GM19372 (cell line): ENCODE data around the gene DTNA.

ENCODE experiments used
- ATAC-seq: cut with Tn5 transposase; IDR thresholded peaks from one replicate; pipeline ENCODE4 v1.9.1; 2021; ENCODE audit warnings: mild to moderate bottlenecking, low read depth, moderate library complexity; ENCODE audit not compliant: unreplicated experiment

Gene DTNA

DNA sequence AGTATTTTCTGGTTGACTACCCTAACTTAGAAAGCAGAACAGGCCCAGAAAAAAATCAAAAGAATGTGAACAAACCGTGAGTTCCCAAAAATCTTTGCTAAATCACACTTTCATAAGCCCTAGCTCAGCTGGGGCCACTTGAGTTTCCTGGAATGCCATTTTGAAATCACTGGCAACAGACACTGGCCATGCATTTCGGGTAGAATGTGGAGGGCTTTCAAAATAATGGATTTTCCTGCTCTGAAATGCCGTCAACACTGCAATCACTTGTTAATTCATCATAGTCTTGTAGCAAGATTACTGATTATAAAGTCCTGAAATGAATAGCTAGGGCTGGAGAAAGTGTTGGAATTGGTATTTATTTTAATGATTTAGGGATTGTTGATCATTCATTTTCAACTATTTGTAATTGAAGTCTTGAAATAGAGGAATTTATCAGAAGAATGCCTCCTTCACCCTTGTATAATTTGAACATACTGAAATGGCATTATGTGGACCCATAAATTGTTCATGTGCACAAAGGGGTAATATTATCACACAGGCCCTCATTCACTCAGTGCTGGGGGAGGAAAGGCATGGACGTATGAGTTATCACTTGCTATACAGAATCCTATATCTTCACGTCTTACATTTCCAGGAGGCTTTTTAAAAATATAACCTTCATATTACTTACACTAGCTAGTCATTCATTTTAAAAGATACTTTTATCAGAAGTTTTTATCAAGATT lies 134.8 kb downstream of the DTNA start:
- ATAC-seq = no peak

DNA sequence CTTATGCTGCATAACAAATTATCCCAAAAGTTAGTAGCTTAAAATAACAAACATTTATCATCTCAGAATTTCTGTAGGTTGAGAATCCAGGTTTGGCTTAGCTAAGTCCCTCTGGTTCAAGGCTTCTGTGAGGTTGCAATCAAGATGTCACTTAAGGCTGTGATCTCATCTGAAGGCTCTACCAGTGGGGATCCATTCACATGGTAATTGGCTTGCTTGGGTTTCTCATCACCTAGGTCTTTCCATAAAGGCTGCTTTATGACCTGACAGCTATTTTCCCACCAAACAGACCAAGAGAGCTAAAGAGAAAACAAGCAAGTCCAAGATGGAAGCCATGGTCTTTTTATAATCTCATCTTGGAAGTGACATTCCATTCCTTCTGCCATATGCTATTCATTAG lies 137.3 kb downstream of the DTNA start:
- no peak for ATAC-seq

DNA sequence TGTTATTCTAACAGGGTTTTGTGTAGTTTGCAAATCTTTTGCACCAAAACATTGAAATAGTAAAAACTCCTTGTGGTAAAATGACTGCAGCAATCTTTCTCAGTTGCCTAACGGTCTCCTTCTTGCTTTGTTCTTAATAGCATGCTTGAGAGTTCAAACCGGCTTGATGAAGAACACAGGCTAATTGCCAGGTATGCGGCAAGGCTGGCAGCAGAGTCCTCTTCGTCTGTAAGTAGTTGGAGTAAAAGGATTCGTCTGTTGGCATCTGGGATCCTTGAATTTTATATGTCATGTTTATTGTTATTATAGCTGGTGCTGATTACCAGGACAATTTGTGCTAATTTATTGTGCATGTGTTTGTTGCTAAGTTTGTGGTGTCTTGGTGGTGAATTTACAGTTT lies 138.1 kb downstream of the DTNA start:
- no peak for ATAC-seq

DNA sequence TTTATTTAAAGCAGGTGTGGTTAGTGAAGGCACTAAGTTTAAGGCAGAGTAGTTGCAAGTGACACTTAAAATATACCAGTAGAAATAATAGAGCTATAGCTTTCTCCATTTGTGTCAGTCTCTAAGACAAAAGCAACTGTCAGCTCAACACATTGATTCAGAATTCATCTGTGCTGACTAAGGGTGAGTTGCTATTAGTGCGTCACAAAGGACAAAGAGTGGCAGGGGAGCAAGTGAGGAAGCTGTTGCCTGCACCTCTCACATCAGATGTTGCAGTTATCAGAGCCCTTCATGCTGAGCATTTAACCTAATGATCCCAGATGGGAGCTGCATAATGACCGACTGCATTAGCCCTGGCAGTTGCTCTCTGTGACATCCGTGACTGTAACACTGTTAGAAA lies 138.6 kb downstream of the DTNA start:
- no peak for ATAC-seq

DNA sequence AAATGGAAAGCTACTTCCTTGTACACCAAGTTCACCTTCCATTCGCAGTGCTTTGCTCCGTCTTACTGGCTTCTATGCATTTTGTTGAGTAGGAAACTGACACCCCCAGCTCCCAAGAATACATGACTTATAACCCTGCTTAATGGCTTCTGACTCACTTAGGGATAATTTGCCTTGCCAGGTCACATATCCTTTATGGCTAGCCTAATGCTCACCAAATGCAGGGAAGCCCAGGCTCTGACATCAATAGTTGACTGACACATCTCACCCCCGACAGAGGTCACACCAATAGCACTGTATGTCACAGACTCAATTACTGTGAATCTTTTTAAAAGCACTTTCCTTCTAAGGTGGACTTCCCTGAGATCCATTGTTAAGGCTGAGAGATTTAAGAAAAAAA lies 147.2 kb downstream of the DTNA start:
- ATAC-seq = no peak

DNA sequence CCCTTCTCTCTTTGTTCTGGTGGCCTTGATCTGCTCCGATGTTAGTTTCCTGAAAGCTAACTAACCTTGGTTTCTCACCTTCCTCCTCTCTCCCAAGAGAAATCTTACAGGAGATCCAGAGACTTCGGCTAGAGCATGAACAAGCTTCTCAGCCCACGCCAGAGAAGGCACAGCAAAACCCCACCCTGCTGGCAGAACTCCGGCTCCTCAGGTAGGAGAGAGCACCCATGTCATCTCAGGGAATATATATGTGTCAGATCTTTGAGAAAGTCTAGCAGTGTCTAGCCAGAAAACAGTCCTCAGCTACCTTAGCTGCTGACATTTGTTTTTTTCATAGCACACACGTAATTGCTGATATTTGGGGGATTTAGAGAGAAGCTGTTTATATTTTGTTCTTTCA lies 148.1 kb downstream of the DTNA start:
- no peak for ATAC-seq

DNA sequence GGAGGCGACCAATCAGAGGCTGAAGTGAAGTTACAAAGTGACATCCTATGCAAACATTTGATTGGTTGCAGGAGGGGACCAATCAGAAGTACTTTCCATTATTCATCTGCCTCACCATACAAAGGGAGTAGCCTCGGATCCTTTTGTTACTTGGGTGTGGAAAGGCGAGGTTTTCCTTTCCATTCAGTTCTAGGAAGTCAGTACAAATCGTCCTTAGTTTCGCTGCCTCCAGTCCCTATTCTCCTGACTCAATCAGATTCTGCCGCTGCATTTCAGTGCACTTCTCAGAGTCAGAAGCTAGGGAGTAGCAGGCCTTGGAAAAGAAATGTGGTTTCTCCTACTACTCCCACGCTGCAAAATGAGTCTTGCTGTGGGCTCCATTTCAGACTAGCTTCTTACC lies 149.4 kb downstream of the DTNA start:
- ATAC-seq = no peak

DNA sequence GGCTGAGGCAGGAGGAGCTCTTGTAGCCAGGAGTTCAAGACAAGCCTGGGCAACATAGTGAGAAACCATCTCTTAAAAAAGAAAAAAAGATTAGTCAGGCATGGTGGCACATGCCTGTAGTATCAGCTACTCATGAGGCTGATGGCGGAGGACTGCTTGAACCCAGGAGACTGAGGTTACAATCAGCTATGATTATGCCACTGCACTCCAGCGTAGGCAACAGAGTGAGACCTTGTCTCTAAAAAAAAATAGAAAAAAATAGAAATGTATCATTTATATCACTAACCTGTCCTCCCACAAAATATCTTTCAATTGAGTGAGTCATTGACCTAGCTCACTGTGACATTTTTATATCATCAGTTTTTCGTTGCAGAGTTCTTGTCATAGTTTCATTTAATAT lies 152.5 kb downstream of the DTNA start:
- no peak for ATAC-seq

DNA sequence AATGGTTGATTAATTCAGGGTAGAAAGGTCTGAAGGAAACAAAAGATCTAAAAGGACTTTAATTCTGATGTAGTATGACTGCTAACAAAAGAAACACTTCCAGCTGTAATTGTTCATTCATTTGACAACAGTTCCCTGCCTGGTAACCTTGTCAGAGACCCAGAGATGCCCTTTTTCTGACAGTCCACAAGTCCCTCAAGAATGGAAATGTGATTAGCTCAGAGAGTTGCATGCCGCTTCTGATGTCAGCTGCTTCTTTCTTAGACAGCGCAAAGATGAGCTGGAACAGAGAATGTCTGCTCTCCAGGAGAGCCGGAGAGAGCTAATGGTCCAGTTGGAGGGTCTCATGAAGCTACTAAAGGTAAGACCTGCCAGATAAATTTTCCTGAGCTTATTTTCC lies 153.6 kb downstream of the DTNA start:
- no peak for ATAC-seq

DNA sequence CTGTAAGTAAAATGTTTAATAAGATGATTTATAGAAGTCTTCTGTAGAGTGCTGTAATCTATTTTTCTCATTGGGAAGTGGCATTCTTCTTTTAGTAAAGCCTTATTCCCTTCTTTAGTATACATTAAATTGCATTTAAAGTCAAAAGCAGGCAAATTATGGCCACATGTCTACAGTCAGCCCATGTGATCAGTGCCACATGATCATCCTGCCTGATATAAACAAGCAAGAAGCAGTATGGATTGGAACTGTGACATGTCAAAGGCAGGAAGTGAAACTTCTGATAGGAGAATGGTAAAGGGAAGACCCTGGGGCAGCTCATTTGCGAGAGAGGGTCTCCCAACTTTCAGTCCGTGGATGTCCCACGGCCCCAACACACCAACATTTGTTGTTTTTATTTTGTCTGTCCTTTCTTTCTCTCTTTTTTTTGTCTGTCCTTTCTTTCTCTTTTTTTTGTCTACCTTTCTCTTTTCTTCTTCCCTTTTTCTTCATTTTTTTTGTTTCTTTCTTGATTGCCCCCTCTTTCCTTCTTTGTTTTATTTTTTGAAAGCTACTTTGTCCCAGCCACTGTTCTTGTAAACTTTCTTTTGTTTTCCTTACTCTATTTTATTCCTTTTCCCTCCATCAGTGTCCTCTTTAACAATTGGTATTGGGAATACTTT lies 154.9 kb downstream of the DTNA start:
- ATAC-seq = no peak

DNA sequence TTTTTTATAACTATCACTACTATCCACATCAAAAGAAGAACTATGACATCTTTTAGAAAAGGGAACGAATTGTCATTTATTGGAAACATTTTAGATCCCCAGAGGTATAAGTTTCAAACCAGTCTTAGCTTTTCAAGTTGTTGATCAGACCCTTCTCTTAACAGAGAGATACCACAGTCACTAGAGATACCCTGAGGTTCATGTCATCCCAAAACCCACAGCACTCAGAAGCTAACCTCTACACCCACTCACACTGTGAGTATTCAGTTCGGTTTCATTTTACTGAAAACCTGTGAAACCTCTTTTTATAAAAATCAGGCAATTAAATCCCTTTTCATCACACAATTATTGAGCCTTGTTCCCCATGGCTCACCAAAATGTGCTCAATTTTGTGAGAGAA lies 156.2 kb downstream of the DTNA start:
- no peak for ATAC-seq

DNA sequence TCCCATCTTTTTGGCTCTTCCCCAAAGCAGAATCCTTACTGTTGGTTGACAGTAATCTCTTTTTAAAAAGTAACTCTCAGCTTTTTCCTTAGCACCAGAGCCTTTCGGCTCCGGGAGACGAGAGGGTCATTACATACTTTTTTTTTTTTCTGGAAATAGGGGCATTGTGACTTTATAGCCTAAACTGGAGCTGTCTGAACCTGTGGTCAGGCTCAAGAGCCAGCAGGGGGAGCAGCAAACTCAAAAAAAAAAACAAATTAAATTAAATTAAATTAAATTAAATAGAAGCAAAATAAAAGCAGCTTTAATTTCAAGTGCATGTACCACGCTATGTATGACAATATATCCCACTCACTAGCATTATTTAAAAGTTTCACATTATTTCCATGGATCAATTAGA lies 156.6 kb downstream of the DTNA start:
- ATAC-seq = no peak

DNA sequence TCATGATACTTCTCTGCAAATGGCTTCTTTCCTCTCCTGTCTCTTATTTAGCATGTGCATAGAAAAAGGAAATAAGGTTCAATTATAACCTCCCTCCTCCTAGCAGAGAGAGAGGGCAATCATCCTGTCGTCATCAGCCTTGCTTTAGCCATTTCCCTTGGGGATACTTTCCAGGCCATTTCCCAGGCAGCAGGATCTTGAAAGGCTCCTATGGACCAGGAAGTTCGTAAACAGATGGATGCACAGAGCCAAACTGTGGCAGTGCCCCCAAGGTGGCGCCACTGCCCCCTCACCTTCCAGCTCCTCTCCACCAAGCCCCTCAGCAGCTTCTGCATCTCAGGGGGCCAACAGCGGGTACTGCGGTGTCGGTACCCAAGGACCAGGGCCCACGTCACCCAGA lies 157.4 kb downstream of the DTNA start:
- no peak for ATAC-seq

DNA sequence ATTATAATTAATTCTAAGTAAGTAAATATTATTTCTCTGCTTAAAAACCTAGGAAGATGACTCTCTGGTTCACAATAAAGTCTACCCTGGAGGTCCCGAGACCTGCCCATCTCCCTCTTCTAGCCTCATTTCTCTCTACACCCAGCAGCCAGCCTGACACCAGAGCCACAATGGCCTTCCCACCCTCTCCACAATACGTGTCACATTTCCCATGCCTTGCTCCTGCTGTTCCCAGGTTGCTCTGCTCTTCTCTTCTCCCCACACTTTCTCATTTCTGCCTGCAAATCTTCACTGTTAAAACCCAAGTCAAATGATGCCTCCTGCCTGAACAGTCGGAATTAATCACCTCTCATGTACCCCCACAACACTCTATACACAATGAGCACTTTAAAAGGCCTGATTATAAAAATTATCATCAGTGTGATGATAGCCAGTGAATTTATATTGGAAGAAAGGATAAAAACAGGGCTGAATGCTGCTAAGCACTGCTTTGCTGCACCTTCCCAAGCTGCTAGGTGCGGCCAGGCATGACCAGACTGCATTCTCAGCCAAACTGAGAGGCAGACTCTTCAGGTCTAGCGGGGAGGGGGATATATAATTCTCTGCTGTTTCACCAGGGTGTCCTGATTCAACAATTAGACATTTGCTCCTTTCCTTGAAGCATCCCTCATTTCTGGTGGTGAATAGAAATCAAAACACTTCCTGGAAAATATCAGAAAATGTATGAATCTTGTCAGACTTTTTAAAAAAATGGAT lies 160.6 kb downstream of the DTNA start:
- no peak for ATAC-seq

DNA sequence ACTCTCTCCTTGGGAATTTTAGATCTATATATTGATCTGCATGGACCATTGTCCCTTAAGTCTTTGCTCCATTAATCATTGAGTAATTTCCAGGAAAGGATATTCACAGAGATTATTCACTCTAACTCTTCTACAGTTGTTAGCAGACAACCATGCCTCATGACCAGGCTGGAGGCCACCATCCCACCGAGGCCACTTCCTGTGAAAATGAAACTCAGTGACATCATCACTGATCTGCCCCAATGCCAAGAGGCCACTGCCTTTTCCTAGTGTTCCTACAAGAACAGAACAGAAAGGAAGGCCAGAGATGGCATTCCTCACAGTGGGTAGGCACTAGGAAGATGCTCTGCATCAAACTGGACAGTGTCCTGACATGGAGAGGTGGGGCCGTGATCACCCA lies 161.3 kb downstream of the DTNA start:
- ATAC-seq = no peak

DNA sequence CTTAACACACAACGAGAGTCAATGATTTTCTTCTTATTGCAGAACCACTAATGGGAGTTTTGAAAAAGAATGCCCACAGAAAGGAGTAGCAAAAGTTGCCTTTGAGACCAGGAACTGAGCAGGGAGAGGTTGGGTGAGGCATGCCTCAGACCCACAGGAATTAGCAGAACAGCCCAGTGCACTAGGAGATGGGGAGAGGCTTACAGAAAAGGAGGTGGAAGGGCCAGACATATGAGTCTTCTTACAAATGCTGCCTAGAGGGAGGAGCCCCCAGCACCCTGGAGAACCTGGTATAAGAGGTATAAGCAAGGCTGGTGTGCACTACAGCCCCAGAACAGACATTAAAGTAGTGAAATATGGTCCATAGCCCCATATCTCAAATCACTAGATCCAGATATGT lies 162.0 kb downstream of the DTNA start:
- no peak for ATAC-seq

DNA sequence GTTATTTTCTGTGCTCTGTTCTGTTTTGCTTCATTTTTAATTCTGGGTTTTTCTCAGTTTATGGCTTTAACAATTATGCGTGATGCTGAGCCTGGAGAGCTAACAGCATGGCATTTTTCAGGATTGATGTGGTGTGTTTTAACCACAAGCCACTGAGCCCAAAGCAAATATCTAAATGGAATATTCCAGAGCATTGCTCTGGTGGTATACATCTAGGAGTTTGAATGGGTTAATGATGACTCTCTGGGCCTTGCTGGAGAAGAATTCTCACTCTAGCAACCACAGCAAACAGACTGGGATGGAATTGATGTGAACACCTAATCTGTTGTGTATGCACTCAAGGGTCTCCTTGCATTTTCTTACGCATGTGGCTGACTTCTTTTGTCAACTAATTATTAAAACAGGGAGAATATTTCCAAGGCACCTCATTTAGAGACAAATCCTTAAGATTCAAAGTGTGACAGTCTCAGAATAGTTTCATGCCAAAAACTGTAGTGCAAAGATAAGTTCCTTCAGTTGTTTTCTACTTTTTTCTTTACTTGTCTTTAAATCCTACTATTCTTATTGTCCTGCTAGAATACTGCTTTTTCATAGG lies 164.0 kb downstream of the DTNA start:
- ATAC-seq = no peak

DNA sequence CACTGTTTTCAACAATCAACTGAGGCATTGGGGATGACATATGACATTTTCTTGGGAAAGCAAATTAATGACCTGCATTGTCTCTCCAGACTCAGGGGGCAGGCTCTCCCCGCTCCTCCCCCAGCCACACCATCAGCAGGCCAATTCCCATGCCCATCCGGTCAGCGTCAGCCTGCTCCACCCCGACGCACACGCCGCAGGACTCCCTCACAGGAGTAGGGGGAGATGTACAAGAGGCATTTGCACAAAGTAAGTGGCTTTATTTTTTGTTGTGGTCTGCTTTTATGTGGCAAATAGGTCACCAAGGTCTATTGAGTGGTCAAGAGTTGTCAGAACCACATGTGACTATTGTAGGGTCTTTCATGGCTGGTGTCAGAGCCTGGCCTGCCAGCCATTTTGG lies 165.1 kb downstream of the DTNA start:
- ATAC-seq = no peak

DNA sequence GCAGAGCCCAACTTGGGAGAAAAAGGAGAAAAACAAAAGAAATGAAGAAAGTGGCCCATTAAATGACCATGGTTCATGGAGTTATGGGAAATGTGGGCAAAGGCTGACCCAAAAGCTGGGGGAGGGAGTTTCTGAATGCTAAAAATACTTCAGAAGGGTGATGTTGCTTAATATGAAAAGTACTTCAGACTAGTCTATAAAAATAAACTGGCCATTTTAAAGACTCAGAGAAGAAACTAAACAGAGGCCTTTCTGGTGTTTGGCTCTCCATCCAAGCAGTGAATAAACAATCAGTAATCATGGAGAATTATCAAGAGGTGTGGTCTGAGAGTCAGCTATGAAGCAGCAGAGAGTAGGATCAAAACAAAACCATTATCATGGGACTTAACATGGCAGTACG lies 170.3 kb downstream of the DTNA start:
- no peak for ATAC-seq

DNA sequence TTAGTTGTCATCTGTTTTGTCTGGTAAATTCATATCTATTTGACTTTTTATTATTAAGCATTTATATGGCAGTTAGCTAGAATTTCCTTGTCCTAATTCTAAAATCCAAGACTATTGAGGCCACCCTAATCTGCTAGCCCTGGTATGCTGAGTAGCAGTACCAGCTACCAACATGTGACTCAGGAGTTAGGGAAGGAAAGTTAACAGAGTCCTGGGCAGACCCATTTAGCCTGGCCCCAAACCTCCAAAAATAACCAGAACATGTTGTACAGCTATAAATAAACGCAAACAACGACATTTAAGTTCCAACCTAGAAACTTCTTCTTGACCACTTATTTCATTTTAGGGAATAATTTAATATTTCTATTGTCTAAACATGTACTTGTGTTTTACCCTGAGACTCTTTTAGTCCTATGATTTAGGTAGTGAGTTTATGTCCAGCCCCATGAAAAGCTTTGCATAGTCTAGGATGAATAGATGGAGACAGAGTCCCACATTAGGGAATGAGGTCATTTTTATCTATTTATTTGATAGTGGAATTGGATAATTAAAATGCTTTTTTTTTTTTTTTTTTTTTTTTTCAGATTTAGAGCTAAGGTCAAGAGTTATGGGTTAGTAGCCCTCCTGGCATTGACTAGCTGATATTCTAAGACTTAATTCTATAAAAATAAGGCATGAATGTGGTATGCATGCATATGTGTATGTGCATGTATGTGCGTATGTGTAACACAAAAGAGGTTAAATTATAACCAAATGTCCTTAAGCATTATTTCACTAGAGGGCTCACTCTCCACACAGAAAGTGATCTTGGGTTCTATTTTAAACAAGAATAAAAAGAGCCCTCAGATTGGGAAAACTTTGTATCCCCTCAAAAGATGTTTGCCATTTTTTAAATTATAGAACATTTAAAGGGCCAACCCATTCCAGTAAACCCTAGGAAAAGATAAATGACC lies 171.1 kb downstream of the DTNA start:
- no peak for ATAC-seq
